GM18909 (cell line): ENCODE results near the gene ZNF768.
"Not testable (repeated sequence)": the region's sequence is repeated elsewhere in the genome, so short reads cannot be mapped to it uniquely, and the experiment has no call there.

Experiments
- ATAC-seq: cut with Tn5 transposase; IDR thresholded peaks from one replicate; pipeline ENCODE4 v1.9.1; 2021; ENCODE audit warnings: mild to moderate bottlenecking; ENCODE audit not compliant: unreplicated experiment, poor library complexity

ZNF768 gene

GRCh38 chr16:30515275-30515674, 11.1 kb downstream of the ZNF768 start:
- ATAC-seq, result no peak

DNA sequence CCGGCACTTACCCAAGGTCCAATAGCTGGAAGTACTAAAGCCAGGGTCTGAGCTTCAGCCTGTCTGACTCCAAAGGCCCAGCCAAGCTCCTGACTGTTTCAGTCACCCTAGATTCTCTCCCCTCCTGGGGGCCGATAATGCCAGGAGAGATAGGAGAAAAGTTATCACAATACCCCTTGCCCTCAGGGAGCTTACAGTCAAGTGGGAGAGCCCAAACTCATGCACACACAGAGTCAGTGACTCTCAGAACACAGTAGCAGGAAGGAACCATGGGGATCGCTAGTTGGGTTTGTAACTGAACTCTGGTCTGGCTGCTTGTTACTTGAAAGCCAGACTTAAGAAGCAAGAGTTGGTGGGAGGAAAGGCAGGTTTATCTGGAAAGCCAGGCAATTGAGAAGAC, 14.9 kb downstream of the ZNF768 start:
- no peak for ATAC-seq

DNA sequence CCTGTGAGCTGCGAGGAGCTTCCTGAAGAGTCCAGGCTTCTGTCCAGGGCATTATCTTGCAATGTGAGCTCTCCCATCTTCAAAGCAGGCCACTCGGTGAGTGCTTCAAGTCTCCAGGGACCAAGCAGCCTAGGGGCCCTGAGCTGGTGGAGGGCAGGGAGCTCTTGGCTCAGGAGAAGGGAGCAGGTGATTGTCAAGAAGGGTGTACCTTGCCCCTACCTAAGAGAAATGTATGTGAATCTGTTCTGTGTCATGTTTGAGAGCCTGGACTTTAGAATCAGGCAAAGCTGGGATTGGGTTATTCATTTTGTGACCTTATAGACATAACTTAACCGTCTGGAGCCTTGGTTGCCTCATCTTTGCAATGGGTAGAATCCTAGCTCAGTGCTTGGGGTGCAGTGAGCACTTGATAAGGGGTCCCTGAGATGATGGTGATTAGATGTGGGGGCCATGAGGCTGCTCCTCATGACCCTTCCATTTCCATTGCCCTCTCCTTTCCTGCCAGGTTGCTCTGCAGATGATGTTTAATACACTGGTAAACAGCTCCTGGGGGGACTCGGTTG, 15.9 kb downstream of the ZNF768 start:
- no peak for ATAC-seq

GRCh38 chr16:30509081-30509765, 17.1 kb downstream of the ZNF768 start:
- ATAC-seq, result no peak

- no peak for ATAC-seq
These were observed 22.7 kb downstream of the ZNF768 start for GRCh38 chr16:30503403-30504296.

- ATAC-seq, result no peak
These were observed 27.1 kb downstream of the ZNF768 start for GRCh38 chr16:30499284-30499683.

DNA sequence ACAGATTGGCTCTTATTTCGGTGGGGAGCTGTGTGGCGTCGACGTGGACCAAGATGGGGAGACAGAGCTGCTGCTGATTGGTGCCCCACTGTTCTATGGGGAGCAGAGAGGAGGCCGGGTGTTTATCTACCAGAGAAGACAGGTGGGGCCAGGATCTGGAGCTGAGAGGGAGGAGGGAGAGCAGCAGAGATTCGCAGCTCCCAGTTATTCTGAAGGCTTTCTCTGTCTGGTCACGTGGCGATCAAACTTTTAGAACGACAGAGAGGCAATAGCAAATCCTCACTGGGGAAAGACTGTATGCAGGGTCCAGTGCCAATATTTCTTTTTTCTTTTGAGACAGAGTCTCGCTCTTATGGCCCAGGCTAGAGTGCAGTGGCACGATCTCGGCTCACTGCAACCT, 31.7 kb downstream of the ZNF768 start:
- no peak for ATAC-seq

GRCh38 chr16:30493941-30494488, 32.4 kb downstream of the ZNF768 start:
- no peak for ATAC-seq

- ATAC-seq, result no peak
These were observed 34.5 kb downstream of the ZNF768 start for GRCh38 chr16:30491744-30492308.

DNA sequence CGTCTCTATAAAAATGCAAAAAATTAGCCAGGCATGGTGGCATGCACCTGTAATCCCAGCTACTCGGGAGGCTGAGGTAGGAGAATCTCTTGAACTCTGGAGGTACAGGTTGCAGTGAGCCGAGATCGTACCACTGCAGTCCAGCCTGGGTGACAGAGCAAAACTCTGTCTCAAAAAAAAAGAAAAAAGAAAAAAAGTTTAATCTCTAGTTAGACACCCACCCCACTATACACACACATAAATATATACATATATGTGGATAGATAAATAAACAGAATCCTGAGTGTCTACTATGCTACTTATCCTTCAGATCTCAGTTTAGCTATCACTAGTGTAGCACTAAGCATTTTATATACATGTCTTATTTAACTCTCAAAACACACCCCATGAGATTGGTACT, 35.1 kb downstream of the ZNF768 start:
- ATAC-seq, result no peak

GRCh38 chr16:30490210-30490609, 36.2 kb downstream of the ZNF768 start:
- no peak for ATAC-seq

DNA sequence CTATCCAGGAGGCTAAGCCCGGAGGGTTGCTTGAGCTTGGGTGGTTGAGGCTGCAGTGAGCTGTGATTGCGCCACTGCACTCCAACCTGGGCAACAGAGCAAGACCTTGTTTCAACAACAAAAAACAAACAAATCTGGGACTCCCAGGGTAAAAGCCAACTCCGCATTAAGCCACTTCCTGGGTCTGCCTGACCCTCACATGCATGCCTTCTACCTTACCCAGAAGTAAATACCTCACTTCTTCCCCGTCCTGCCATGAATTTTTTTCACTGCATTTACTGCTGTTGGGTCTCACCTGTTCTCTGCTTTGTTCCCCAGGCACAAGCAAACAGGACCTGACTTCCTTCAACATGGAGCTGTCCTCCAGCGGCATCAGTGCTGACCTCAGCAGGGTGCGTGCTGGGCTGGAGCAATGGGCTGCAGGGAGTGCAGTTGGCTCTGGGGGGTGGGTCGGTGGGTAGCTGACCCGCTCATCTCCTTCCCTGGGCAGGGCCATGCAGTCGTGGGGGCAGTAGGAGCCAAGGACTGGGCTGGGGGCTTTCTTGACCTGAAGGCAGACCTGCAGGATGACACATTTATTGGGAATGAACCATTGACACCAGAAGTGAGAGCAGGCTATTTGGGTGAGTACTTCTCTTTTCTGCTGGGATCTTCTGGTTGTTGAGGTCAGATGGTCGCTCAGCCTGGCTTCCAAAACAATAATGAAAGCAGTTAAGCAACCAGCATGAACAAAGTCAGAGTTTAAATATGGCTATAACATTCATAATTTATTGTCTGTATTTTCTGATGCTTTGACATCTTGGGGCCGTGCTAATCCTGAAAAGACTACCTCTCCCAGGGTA, 37.4 kb downstream of the ZNF768 start:
- ATAC-seq, result no peak

- ATAC-seq, result no peak
These were observed 40.4 kb downstream of the ZNF768 start for GRCh38 chr16:30485818-30486436.

DNA sequence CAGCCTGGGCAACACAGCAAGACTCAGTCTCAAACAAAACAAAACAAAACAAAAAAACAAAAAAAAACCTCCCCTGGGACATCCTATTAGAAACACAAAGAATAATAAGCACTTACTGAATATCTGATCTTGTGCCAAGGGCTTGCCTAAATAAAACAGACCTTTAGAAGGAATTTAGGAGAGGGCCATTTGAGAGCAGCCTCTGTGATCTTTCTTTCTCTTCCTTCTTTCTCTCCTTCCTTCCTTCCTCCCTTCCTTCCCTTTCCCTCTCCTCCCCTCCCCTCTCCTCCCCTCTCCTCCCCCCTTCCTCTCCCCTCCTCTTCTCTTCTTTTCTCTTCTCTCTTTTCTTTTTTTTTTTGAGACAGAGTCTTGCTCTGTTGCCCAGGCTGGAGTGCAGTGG, 41.5 kb downstream of the ZNF768 start:
- no peak for ATAC-seq

DNA sequence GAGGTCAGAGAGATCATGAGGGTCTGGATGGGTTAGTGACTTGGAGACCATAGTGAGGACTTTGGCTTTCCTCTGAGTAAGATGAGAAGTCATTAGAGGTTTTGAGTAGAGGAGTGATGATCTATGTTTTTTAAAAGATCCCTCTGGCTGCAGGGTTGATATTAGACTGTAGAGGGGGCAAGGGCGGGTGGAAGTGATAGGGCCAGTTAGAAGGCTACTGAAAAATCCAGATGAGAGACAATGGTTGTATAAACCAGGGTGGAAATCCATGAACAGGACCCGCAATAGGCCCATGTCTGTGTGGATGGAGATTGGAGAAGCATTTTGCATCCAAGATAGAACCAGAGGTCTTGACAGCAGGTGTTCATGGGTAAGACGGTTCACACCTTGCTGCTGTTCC, 44.0 kb downstream of the ZNF768 start:
- ATAC-seq, result no peak

- ATAC-seq, result no peak
These were observed 45.0 kb downstream of the ZNF768 start for GRCh38 chr16:30481381-30481780.

GRCh38 chr16:30478766-30479478, 47.4 kb downstream of the ZNF768 start:
- no peak for ATAC-seq

- not testable (repeated sequence) for ATAC-seq
These were observed 48.6 kb downstream of the ZNF768 start for GRCh38 chr16:30477773-30478172.

- ATAC-seq, result no peak
These were observed 49.4 kb downstream of the ZNF768 start for GRCh38 chr16:30476991-30477390.
